H1 (cell line): Measurements from ENCODE around the gene EEF1A2. TPM values are rescaled to one million over a fixed set of nuclear protein-coding genes. Genes with fewer than 3 reads are reported as not detected.

Experiments used
- KDM4A ChIP-seq: IDR thresholded peaks from one replicate; pipeline ENCODE4 v1.7.1; 2012; ENCODE audit warnings: low read depth, mild to moderate bottlenecking, moderate library complexity, low read length, inconsistent platforms; ENCODE audit not compliant: severe bottlenecking
- polyA plus RNA-seq, 7 experiments: library from polyadenylated mRNA; depleted of rRNA in 3 of 7; stranded (reverse) in 5 of 7; unstranded in 2 of 7; fragments of >200 nt in 5 of 7; fragments of 200-250 nt in 2 of 7; gene quantifications; 1 replicate in 5 of 7; 2 replicates in 1 of 7; 4 replicates in 1 of 7; pipeline versions ENCODE4 v1.2.1 to v1.2.3, GENCODE V29; 2011 to 2013; ENCODE audit warnings: missing spikeins in 2 of 7, mixed read lengths in 2 of 7
- total RNA-seq: library from RNA; stranded (reverse); fragmentation: NEBNext Ultra II Directional; extraction: Animal tissue kit (Norgen Biotek cat#: 25700); gene quantifications from 2 replicates; pipeline ENCODE4 v1.2.1, GENCODE V29; 2021

EEF1A2 gene
- total and polyA plus RNA-seq, 2 of the 8 experiments (the other 6 are each of a cell fraction or from before 2014, with no cell fraction given) = 7.4 to 25.8 TPM

- no peak for TF ChIP-seq KDM4A
Observed at GRCh38 chr20:63459070-63459380, 39.9 kb downstream of the EEF1A2 start (continued).
